Osteoblast (primary cell): ENCODE results near the gene CDC42EP5. TPM values are rescaled to one million over a fixed set of nuclear protein-coding genes. Genes with fewer than 3 reads are reported as not detected.

ENCODE experiments used
- DNase-seq: peaks from one replicate; pipeline ENCODE4 v3.0.0; 2011; ENCODE audit warnings: low spot score, mixed read lengths; ENCODE audit not compliant: insufficient read length; ENCODE audit errors: missing footprints
- H2AFZ ChIP-seq: 2 replicates; pipeline ENCODE4 v1.6.0; 2011; ENCODE audit warnings: mild to moderate bottlenecking, low read length
- H3K27ac ChIP-seq: 2 replicates; pipeline ENCODE4 v1.5.1; 2011; ENCODE audit warnings: mild to moderate bottlenecking, low read depth, low read length, moderate library complexity
- H3K27me3 ChIP-seq: 2 replicates; pipeline ENCODE4 v1.6.0; 2012; ENCODE audit warnings: mild to moderate bottlenecking, control low read depth, inconsistent platforms, low read length, moderate library complexity; ENCODE audit not compliant: insufficient read depth
- H3K36me3 ChIP-seq: 2 replicates; pipeline ENCODE4 v1.5.1; 2011; ENCODE audit warnings: mild to moderate bottlenecking, low read length, control low read depth, moderate library complexity; ENCODE audit not compliant: insufficient read depth
- H3K4me1 ChIP-seq: 2 replicates; pipeline ENCODE4 v1.5.1; 2011; ENCODE audit warnings: mild to moderate bottlenecking, low read length, control low read depth, moderate library complexity; ENCODE audit not compliant: insufficient read depth
- H3K4me2 ChIP-seq: 2 replicates; pipeline ENCODE4 v1.6.0; 2011; ENCODE audit warnings: mild to moderate bottlenecking, low read length; ENCODE audit not compliant: insufficient read depth
- H3K4me3 ChIP-seq: fragments of 200-600 bp; sonication (generic); 3 replicates; pipeline ENCODE4 v1.5.1; 2012; ENCODE audit warnings: mild to moderate bottlenecking, low read length, inconsistent platforms; ENCODE audit not compliant: insufficient read depth
- H3K79me2 ChIP-seq: 2 replicates; pipeline ENCODE4 v1.6.0; 2012; ENCODE audit warnings: mild to moderate bottlenecking, low read length, control low read depth, inconsistent platforms; ENCODE audit not compliant: insufficient read depth
- H3K9me3 ChIP-seq: 2 replicates; pipeline ENCODE4 v1.5.1; 2011; ENCODE audit warnings: low read depth, low read length, control low read depth
- H4K20me1 ChIP-seq: 2 replicates; pipeline ENCODE4 v1.6.0; 2012; ENCODE audit warnings: mild to moderate bottlenecking, low read length, control low read depth; ENCODE audit not compliant: insufficient read depth
- total RNA-seq: library from RNA; depleted of rRNA; stranded (reverse); fragments of >200 nt; gene quantifications from 2 replicates; pipeline ENCODE4 v1.2.3, GENCODE V29; 2012
- TF ChIP-seq, protein P1 (sequence below): IDR thresholded peaks from 2 replicates; pipeline ENCODE4 v1.5.1; 2011; ENCODE audit warnings: mild to moderate bottlenecking, low read depth, low read length, moderate library complexity; ENCODE audit errors: extremely low read depth

The CDC42EP5 gene
- total RNA-seq, 1 donor: 18.8 TPM

- H3K36me3 ChIP-seq: peaks cover 85% of the 10 kb centered on the region
- no peaks in the 10 kb centered on the region for H3K9me3 ChIP-seq
- peaks cover 85% of the 10 kb centered on the region for H3K79me2 ChIP-seq
Measured at GRCh38 chr19:54457773-54458647, 15.1 kb downstream of the CDC42EP5 start.

DNA sequence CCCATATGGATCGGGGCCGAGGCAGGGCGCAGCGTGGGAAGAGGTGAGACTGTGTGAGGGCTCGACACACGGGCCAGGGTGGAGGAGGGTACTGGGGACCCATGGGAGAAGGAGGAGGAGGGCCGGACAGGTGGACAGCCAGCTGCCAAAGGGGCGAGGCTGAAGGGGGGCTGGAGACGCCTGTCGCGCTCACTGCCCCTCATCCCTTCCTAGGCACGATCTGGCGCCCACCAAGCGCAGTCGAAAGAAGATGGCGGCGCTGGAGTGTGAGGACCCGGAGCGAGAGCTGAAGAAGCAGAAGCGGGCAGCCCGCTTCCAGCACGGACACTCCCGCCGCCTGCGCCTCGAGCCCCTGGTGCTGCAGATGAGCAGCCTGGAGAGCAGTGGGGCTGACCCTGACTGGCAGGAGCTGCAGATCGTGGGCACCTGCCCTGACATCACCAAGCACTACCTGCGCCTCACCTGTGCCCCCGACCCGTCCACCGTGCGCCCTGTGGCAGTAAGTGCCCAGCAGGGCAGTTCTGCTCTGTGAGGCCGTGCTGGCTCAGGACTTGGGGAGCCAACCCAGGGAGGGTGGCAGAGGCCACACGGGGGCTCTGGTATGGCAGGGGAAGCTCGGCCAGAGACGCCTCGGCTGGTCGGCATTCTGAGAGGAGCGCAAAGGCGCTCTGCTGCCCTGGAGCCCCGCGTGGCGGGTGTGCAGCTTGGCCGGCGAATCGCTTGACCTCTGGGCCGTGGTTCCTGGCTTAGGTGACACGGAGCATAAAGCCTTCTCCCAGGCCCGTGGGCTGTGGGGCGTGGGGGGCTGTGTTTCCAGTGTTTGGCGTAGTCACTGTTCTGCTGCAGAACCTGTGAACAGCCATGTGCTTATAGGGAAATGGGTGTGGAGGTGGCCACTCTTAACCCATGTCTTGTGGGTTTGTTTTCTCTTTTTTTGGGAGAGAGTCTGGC is 16.4 kb downstream of the CDC42EP5 start:
- Histone ChIP-seq H3K79me2 (peaks cover 91% of the 10 kb centered on the region), H3K4me3 (no peak overlapping the region), H3K4me2 (no peak overlapping the region), H3K27ac (no peak overlapping the region), H3K4me1 (peaks cover 3% of the 10 kb centered on the region), H4K20me1 (peaks cover 75% of the 10 kb centered on the region), H2AFZ (no peak overlapping the region), H3K36me3 (peaks cover 89% of the 10 kb centered on the region), H3K9me3 (no peaks in the 10 kb centered on the region), H3K27me3 (no peaks in the 10 kb centered on the region)
- TF ChIP-seq, protein P1, sequence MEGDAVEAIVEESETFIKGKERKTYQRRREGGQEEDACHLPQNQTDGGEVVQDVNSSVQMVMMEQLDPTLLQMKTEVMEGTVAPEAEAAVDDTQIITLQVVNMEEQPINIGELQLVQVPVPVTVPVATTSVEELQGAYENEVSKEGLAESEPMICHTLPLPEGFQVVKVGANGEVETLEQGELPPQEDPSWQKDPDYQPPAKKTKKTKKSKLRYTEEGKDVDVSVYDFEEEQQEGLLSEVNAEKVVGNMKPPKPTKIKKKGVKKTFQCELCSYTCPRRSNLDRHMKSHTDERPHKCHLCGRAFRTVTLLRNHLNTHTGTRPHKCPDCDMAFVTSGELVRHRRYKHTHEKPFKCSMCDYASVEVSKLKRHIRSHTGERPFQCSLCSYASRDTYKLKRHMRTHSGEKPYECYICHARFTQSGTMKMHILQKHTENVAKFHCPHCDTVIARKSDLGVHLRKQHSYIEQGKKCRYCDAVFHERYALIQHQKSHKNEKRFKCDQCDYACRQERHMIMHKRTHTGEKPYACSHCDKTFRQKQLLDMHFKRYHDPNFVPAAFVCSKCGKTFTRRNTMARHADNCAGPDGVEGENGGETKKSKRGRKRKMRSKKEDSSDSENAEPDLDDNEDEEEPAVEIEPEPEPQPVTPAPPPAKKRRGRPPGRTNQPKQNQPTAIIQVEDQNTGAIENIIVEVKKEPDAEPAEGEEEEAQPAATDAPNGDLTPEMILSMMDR: no peak
- DNase-seq: peak; percentile 58

More at GRCh38 chr19:54457773-54458647, 15.1 kb downstream of the CDC42EP5 start:
- H3K4me2 ChIP-seq: no peak overlapping the region
- DNase-seq: peak; percentile 80
- H3K4me1 ChIP-seq: peaks cover 13% of the 10 kb centered on the region
- no peak overlapping the region for H3K4me3 ChIP-seq
- no peaks in the 10 kb centered on the region for H3K27me3 ChIP-seq
- H4K20me1 ChIP-seq: peaks cover 70% of the 10 kb centered on the region
- no peak overlapping the region for H2AFZ ChIP-seq
- TF ChIP-seq, protein P1: no peak
- no peak overlapping the region for H3K27ac ChIP-seq

DNA sequence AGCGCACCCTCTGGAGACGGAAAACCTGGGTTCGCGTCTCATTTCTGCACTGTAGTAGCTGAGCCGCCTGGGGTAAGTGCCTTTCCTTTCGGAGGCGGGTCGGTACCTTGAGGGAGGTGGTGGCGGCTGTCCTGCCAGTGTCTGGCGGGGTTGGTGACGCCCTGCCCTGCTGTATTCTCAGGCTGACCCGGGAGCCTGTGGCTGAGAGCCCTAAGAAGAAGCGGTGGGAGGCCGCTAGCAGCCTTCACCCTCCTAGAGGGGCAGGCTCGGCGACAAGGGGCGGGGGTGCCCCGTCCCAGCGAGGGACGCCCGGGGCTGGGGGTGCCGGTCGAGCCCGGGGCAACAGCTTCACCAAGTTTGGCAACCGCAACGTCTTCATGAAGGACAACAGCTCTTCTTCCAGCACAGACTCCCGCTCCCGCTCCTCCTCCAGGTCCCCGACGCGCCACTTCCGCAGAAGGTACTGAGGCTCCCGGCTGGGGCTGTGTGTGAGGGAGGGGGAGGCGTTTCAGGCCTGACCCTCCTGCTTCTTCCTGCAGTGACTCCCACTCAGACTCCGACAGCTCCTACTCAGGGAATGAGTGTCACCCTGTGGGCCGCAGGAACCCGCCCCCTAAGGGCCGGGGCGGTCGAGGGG is 17.2 kb downstream of the CDC42EP5 start:
- H4K20me1 ChIP-seq: peaks cover 83% of the 10 kb centered on the region
- H3K27ac ChIP-seq: no peak overlapping the region
- peak; percentile 63 for DNase-seq
- H3K79me2 ChIP-seq: peaks cover 93% of the 10 kb centered on the region
- H3K36me3 ChIP-seq: peaks cover 86% of the 10 kb centered on the region
- H3K9me3 ChIP-seq: no peaks in the 10 kb centered on the region
- TF ChIP-seq, protein P1: no peak
- H3K4me2 ChIP-seq: no peak overlapping the region
- peaks cover 11% of the 10 kb centered on the region for H3K4me1 ChIP-seq
- H3K27me3 ChIP-seq: no peaks in the 10 kb centered on the region
- H2AFZ ChIP-seq: no peak overlapping the region
- no peak overlapping the region for H3K4me3 ChIP-seq
